ENCODE data around the gene CDH13. TPM values are rescaled to one million over a fixed set of nuclear protein-coding genes. Genes with fewer than 3 reads are reported as not detected.

The CDH13 gene
- total and polyA plus RNA-seq, 2 experiments from 2014 or later, result 1.6 to 4.4 TPM

- ATAC-seq (no peak), DNase-seq (ENCODE audit: low spot score) (no peak)
- H3K4me3 Mint-ChIP-seq, result no peak overlapping the region
- no peaks in the 10 kb centered on the region for H3K9me3 Mint-ChIP-seq
- no peaks in the 10 kb centered on the region for H3K36me3 ChIP-seq (ENCODE audit: insufficient read depth)
- 0 out of 2 replicates have a peak, but pooled peaks cover 8% of the 10 kb centered on the region for H3K9me2 ChIP-seq (ENCODE audit: insufficient read depth)
- no peak overlapping the region for H3K27ac Mint-ChIP-seq
- no peaks in the 10 kb centered on the region for H3K27me3 Mint-ChIP-seq (ENCODE audit: insufficient read depth, low read depth, poor library complexity)
- no peaks in the 10 kb centered on the region for H3K36me3 Mint-ChIP-seq (ENCODE audit: low read depth)
- no peaks in the 10 kb centered on the region; the same call in 1 of the 2 replicates for H3K4me1 ChIP-seq (ENCODE audit: insufficient read depth)
- H2AFZ ChIP-seq, result no peak overlapping the region
- no peak overlapping the region for H3K4me2 ChIP-seq
- no peak overlapping the region for H3K27ac ChIP-seq (ENCODE audit: low read depth)
- no peak overlapping the region for H3K4me3 ChIP-seq
- no peaks in the 10 kb centered on the region for H3F3A ChIP-seq (replicated peaks; ENCODE audit: low read depth)
- H4K20me1 ChIP-seq (replicated peaks; ENCODE audit: insufficient read depth), result no peaks in the 10 kb centered on the region
- H3K27me3 ChIP-seq (ENCODE audit: insufficient read depth), result no peaks in the 10 kb centered on the region
- H3K79me2 ChIP-seq (replicated peaks; ENCODE audit: insufficient read depth), result no peaks in the 10 kb centered on the region
- no peak for TF ChIP-seq EZH2 (IDR thresholded peaks at IDR 0.05; ENCODE audit: low read depth, unreplicated experiment)
- TF ChIP-seq STAT1 (IDR thresholded peaks at IDR 0.05; ENCODE audit: unreplicated experiment), result no peak
- no peak for TF ChIP-seq NANOG (IDR thresholded peaks at IDR 0.05; ENCODE audit: borderline replicate concordance)
- TF ChIP-seq ZNF114 (CRISPR knock-in tag; IDR thresholded peaks at IDR 0.05), result no peak
- no peak for TF ChIP-seq REST (IDR thresholded peaks at IDR 0.05; ENCODE audit: unreplicated experiment)
- TF ChIP-seq CTCF (conservative IDR thresholded peaks at IDR 0.05; ENCODE audit: low read depth in 2 of 2), result no peak
- TF ChIP-seq ZNF331 (CRISPR knock-in tag; IDR thresholded peaks at IDR 0.05; ENCODE audit: low read depth), result no peak
- no peak for TF ChIP-seq JUNB (IDR thresholded peaks at IDR 0.05; ENCODE audit: unreplicated experiment)
- TF ChIP-seq EZH2phosphoT487 (IDR thresholded peaks at IDR 0.05; ENCODE audit: unreplicated experiment), result no peak
- no peak for TF ChIP-seq CREB1 (CRISPR knock-in tag; IDR thresholded peaks at IDR 0.05; ENCODE audit: low read depth)
- peaks cover 7% of the 10 kb centered on the region for H3K4me1 Mint-ChIP-seq
These were observed 927.8 kb downstream of the CDH13 start for GRCh38 chr16:83554540-83554939.

- no peak overlapping the region for H3K27ac Mint-ChIP-seq
- Histone ChIP-seq H3K79me2 (replicated peaks; ENCODE audit: insufficient read depth) (no peaks in the 10 kb centered on the region), H3K27ac (ENCODE audit: low read depth) (no peak overlapping the region), H3K9me2 (ENCODE audit: insufficient read depth) (peaks cover 4% of the 10 kb centered on the region; the same call in 1 of the 2 replicates), H3K36me3 (ENCODE audit: insufficient read depth) (no peaks in the 10 kb centered on the region), H3K4me2 (no peak overlapping the region), H3F3A (replicated peaks; ENCODE audit: low read depth) (no peaks in the 10 kb centered on the region), H2AFZ (no peak overlapping the region), H3K4me1 (ENCODE audit: insufficient read depth) (no peaks in the 10 kb centered on the region), H3K4me3 (no peak overlapping the region), H4K20me1 (replicated peaks; ENCODE audit: insufficient read depth) (no peaks in the 10 kb centered on the region), H3K27me3 (ENCODE audit: insufficient read depth) (no peaks in the 10 kb centered on the region)
- H3K4me3 Mint-ChIP-seq, result no peak overlapping the region
- H3K4me1 Mint-ChIP-seq, result no peaks in the 10 kb centered on the region
- DNase-seq (ENCODE audit: low spot score), result peak; percentile 57
- H3K36me3 Mint-ChIP-seq (ENCODE audit: low read depth), result no peaks in the 10 kb centered on the region
- TF ChIP-seq REST (IDR thresholded peaks at IDR 0.05; ENCODE audit: unreplicated experiment), result peak; percentile 77
- TF ChIP-seq CTCF (conservative IDR thresholded peaks at IDR 0.05; ENCODE audit: low read depth in 2 of 2), result no peak
- TF ChIP-seq EZH2phosphoT487 (IDR thresholded peaks at IDR 0.05; ENCODE audit: unreplicated experiment), result no peak
- ATAC-seq, result no peak; the same call in 2 of the 3 replicates
- no peaks in the 10 kb centered on the region for H3K9me3 Mint-ChIP-seq
- peaks cover 1% of the 10 kb centered on the region for H3K27me3 Mint-ChIP-seq (ENCODE audit: insufficient read depth, low read depth, poor library complexity)
These were observed 935.1 kb downstream of the CDH13 start for GRCh38 chr16:83561876-83562275.

All from GM23338 (cell line).